Fibroblast of lung (primary cell): ENCODE results near the gene LGI2.

Source experiments
- EZH2 ChIP-seq: IDR thresholded peaks from 2 replicates; pipeline ENCODE4 v1.5.1; 2012; ENCODE audit warnings: low read length, control low read depth, mild to moderate bottlenecking; ENCODE audit errors: missing control alignments
- TF ChIP-seq, protein P1 (sequence below), 2 donors: IDR thresholded peaks in 1 of 2; conservative IDR thresholded peaks in 1 of 2; 1 replicate in 1 of 2; 2 replicates in 1 of 2; pipeline ENCODE4 v1.5.1; 2011 to 2012; ENCODE audit warnings: low read length in 2 of 2, control low read depth in 1 of 2, inconsistent platforms in 1 of 2, low read depth in 1 of 2, mild to moderate bottlenecking in 1 of 2

DNA sequence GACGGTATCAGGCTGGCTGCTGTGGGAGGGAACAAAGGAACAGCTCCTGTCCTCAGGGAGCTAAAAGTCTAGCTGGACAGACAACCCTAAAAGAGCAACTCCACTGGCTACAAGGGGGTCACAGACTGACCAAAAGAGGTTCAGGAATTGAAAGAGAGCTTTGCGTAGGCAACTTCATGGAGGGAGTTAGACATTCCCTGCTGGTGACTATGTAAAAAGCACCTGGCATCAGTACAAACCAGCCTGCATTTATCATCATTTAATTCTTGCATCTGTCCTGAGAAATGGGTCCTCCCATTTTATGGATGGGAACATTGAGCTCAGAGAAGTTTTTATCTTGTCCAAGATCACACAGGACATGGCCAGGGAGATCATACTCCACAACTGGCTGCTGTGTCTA, 1.4 kb upstream of the LGI2 start:
- TF ChIP-seq, protein P1, sequence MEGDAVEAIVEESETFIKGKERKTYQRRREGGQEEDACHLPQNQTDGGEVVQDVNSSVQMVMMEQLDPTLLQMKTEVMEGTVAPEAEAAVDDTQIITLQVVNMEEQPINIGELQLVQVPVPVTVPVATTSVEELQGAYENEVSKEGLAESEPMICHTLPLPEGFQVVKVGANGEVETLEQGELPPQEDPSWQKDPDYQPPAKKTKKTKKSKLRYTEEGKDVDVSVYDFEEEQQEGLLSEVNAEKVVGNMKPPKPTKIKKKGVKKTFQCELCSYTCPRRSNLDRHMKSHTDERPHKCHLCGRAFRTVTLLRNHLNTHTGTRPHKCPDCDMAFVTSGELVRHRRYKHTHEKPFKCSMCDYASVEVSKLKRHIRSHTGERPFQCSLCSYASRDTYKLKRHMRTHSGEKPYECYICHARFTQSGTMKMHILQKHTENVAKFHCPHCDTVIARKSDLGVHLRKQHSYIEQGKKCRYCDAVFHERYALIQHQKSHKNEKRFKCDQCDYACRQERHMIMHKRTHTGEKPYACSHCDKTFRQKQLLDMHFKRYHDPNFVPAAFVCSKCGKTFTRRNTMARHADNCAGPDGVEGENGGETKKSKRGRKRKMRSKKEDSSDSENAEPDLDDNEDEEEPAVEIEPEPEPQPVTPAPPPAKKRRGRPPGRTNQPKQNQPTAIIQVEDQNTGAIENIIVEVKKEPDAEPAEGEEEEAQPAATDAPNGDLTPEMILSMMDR (conservative IDR thresholded peaks at IDR 0.05 in 1 of 2, IDR thresholded peaks at IDR 0.05 in 1 of 2; ENCODE audit: low read depth in 1 of 2, low read length in 2 of 2): no peak
- TF ChIP-seq EZH2: no peak
